HK-2 (cell line): ENCODE data around the gene SIRT7.
A peak's percentile ranks its signal among the peaks of the same experiment; 100 is the strongest.
"Not testable (repeated sequence)": the region's sequence is repeated elsewhere in the genome, so short reads cannot be mapped to it uniquely, and the experiment has no call there.

ENCODE experiments used
- DNase-seq: peaks from one replicate; pipeline ENCODE4 v3.0.0-alpha.2; 2018; ENCODE audit not compliant: unreplicated experiment

Gene SIRT7

DNA sequence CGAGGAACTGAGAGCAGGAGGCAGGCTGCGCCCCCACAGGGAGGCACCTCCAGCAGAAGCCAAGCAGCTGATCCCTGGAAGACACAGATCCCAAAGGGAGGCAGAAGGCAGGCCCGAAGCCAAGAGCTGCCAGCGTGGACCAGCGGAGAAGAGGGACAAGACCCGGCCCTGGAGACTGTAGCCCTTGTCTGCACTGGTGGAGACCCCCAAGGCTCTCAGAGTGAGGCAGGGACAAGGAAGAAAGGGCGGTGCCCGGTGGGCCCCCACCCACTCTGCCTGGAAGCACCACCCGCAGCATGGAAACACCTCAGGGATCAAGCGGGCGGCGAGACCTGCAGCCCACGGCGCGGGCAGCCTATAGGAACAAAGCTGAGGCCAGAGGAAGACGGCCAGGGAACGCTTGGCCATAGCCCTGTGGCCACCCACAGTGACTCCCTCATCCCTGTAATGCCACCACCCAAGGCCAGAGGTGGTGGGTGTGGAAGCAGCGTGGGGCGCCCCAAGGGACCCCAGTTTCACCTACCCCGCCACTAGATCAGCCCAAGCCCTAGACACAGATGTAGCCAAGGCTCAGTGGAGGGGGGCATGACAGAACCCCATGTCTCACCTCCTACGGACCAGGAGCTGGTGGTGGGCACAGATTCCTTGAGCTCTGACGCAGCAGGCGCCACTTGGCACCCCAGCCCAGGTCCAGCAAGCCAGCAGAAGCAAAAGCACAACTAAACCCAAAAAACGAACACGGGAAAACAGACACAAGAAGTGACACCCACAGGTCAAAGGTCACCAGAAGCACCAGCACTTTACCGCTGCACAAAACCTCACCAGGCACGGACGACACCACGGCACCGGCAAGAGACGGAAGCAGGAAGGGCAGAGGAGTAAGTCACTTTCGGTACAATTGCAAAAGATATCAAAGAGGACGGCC lies 2.9 kb upstream of the SIRT7 start:
- DNase-seq: no peak

GRCh38 chr17:81918832-81919545 lies 1.0 kb upstream of the SIRT7 start:
- no peak for DNase-seq

GRCh38 chr17:81918333-81918669 lies 325 bp upstream of the SIRT7 start:
- DNase-seq: not testable (repeated sequence)

DNA sequence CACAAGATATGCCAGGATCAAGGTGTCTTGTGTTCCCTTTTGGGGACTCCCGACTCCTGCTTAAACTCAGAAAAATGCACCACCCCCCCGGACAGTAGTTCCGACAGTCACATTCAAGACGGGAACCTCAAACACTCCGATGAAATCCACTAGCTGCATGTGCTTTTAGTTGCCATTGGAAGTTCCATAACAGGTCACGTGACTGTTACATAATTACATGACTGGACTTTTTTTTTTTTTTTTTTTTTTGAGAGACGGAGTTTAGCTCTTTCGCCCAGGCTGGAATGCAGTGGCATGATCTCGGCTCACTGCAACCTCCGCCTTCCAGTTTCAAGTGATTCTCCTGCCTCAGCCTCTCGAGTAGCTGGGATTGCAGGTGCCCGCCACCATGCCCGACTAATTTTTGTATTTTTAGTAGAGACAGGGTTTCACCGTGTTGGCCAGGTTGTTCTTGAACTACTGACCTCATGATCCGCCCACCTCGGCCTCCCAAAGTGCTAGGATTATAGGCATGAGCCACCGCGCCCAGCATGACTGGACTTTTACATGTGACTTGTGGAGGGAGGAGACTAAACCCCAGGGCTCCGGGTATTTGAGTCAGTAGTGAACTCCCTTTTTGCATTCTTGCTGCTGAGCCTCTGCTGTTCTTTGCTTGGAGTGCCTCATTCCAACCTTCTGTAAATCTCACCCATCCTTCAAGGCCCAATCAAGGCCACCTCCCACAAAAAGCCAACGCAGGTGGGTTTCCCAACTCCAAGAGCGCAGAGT lies 1.6 kb downstream of the SIRT7 start:
- DNase-seq: peak; percentile 78

GRCh38 chr17:81915331-81915730 lies 2.6 kb downstream of the SIRT7 start:
- no peak for DNase-seq

DNA sequence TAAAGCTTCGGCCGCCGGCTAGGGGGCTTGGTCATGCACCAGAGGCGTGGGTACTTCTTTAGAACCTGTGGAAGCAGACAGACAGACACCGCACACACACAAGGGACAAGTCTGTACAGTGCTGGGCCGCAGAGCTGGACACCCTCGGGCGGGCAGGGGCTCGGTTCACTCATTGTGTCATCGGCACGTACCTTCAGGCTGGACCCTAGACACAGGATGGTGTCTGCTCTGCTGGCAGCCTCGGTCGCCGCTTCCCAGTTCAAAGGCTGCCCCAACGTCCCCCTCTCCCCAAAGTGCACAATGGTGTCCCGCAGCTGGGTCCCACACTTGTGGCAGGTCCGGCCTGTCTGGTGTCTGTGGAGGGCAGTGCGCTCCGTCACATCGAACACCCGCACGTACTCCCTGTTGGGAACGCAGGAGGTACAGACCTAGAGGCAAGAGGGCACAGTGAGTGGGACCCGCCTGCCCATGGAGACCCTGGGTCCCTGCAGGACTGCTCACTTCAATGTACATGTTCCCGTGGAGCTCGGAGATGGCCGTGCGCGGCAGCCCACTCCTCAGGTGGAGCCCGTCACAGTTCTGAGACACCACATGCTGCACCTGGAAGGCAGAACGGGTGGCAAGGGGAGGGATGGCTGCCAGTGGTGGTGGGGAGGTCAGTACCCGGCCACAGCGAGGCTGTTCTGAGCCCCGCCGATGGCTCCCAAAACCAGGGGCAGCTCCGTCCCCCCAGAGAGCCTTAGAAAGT lies 3.7 kb downstream of the SIRT7 start:
- DNase-seq: no peak

DNA sequence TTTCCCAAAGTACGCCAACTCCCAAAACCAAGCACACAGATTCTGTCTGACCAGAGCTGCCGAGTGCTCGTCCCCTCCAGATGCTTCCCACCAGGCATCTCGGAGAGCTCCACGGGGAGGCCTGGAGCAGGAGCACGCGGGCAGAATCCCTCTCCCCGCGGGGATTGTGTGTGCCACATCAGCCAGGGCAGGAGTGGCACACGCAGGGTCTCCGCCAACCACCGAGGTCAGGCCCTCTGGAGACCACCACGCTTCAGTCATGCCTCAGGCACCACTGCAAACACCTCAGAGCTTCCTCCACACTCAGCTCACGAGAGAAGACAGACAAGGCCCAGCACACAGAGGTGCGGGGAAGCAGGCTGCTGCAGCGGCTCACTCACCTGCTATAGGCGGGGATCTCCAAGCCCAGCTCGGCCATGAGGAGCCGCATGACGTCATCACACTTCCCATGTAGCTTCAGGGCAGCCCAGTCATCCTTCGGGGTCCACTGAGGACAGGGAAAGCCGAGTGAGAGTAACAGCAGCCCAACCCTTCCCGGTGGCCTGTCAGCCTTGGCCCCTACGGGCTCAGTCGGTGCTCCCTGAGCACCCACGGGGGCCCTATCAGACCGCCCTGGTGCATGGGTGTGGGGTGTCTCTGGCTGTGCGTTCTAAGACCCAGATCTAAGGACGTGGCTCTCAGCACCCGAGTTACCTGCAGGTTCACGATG lies 4.4 kb downstream of the SIRT7 start:
- DNase-seq: no peak

DNA sequence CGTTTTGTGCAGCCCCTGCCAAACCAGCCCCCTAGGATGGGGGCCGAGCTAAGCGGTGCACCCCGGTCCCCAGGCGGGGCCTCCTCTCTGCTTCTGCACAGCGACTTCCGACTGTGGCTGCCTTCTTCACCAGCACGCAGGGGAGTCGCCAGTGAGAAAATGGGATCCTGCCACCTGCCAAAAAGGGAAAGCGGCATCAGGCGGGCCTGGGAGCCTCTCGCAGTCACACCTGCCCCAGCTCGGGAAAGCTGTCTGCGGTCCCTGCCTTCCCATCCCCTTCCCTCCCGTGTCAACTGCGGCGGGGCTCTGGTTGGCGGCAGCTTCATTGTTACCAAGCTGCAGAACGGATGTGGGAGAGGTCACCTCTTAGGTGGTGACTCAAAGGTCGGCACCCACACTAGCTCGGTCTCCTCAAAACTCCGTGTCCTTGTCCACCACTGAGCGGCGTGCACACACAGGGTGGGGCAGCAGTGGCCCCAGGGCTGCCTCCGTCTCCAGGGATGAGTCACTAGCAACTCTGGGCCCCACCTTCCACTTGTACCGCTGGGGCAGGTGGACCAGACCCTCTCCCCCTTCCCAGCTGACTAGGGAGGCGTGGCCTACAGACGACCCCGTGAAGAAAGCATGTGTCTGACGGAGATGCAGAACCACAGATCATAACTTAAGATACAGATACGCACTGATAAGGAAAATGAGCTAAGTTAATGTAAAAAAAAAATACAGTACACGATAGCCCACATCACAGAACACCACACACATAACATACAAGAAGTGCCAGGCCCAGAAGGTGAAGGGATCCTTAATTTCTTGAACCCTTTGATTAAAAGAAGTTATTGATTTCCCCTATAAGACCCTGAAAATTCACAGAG lies 5.3 kb downstream of the SIRT7 start:
- DNase-seq: no peak

DNA sequence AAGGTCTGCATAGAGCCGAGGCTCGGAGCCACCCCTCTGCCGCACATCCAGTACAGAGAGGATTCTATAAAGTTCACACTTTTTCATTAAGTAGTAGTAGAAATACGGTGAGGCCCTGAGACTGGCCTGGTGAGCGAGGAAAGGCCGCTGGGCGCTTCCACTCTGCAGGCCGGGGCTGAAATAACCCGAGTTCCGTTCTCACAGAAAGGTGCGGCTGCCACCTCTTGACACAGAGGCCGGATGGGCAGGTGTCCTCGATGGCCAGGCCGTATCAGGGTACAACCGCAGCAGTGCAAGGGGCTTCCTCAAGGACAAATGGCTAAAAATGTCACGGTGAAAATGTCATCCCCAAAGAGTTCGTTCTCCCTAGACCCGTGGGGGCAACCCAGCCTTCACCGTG lies 6.0 kb downstream of the SIRT7 start:
- DNase-seq: no peak

GRCh38 chr17:81911277-81911961 lies 6.6 kb downstream of the SIRT7 start, which contains the start of gene PCYT2:
Gene PCYT2 (minus strand): TSS chr17:81911399. CDS start chr17:81911355, 44 bp downstream.
- peak; percentile 95 for DNase-seq

DNA sequence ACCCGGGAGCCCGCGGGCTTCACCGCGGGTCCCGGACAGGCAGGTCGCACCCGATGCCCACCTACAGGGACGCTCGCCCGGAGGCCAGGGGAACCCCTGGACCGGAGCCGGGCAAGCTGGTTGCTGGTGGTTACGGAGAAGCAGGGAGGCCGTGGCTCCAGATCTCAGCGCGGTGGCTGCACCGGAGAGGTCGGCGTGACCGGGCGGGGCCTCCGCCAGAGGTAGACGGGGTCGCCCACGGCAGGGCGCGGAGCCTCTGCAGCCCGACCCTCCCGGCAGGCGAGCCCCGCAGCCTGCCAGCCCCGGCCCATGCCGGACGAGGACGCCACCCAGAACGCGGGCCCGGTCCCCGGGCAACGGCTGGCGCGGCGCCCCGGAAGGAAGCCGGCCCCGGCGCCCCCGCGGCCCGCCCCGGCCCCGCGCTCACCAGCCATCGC lies 7.1 kb downstream of the SIRT7 start:
- DNase-seq: no peak

DNA sequence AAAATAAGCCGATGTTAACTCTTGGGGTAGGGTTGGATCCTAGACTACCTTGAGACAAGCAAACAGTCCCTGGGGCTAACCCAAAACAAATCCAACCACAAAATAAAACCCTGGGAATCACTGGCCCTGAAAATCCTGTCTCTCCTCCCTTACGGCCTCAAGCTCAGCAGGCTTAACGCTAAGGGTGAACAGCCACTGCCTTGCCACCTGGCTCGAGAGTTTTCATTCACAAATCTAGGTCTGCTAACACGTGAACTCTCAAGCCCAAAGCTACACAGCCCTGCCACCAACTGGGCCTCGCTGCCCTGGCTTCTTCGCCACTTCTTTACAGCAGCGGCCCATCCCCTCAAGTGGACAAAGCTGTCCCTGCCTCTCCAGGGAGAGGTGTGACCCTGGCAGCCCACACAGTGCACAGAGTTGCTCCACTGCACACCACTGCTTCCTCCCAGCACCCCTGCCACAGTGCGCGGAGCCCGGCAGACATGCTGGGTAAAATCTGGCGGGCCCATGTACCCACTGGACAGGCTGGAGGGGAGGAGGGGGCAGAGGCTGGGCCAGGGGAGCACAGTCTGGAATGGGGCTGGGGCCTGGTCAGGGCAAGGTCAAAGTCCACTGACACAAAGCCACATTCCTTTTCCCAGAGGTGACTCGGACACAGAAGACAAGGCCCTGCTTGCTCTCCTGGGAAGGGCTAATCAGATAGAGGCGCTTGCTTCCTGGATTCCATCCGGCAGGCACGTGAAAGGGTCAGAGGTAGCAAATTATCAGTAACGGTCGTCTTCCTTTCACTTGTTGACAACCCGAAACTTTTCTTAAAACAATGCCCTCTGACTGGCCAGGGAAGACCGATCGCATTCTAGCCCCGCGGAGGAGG lies 7.8 kb downstream of the SIRT7 start:
- DNase-seq: peak; percentile 51

- DNase-seq: no peak
These were observed 8.7 kb downstream of the SIRT7 start for GRCh38 chr17:81909231-81909630.

- no peak for DNase-seq
These were observed 9.2 kb downstream of the SIRT7 start for GRCh38 chr17:81908793-81909192.

DNA sequence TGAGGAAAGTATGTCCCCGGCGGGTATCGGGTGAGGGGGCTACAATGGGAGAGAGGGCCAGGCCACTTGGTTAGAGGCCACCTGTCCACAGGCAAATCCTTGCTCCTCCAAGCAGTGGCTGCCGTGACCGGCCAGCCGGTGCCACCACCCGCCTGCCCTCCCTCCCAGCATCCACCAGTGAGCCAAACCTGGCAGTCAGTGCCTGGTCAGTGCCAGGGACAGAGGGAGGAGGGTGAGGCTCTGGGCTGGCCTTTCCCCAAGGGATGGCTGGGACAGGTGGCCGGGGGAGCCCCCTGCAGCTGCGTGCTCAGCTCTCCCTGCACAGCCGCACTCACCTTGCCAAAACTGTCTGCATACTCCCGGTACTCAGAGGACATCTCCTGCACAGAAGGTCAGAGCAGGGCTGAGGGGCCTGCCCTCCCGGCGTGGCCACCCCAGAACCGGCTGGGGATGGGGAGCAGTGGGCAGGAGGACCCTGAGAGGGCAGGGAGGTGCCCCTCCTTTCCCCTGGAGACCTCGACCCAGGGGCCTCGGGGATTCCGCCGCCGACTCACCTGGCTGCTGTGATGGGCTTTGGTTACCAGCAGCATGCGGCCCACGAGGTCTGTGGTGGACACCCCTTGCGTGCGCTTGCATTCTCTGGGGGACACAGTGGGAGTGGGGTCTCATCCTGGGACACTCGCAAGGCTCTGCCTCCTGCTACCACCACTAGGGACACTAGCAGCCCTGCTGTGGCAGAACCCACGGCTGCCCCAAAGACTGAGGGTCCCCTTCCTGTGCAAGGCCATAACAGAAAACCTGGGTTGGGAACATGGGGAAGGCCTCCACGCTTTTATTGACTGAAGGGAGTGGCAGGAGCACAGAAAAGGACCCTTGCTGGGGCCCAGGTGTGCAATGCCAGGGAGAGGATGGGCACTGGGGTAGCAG lies 10.5 kb downstream of the SIRT7 start:
- DNase-seq: no peak

GRCh38 chr17:81906476-81907218 lies 11.3 kb downstream of the SIRT7 start:
- no peak for DNase-seq
